GM21381 (cell line): Measurements from ENCODE around the gene ZNF200.
A peak's percentile ranks its signal among the peaks of the same experiment; 100 is the strongest.
"Not testable (repeated sequence)": the region's sequence is repeated elsewhere in the genome, so short reads cannot be mapped to it uniquely, and the experiment has no call there.

Experiments used
- ATAC-seq: cut with Tn5 transposase; IDR thresholded peaks from one replicate; pipeline ENCODE4 v1.9.1; 2021; ENCODE audit warnings: mild to moderate bottlenecking, moderate library complexity; ENCODE audit not compliant: unreplicated experiment

The ZNF200 gene

DNA sequence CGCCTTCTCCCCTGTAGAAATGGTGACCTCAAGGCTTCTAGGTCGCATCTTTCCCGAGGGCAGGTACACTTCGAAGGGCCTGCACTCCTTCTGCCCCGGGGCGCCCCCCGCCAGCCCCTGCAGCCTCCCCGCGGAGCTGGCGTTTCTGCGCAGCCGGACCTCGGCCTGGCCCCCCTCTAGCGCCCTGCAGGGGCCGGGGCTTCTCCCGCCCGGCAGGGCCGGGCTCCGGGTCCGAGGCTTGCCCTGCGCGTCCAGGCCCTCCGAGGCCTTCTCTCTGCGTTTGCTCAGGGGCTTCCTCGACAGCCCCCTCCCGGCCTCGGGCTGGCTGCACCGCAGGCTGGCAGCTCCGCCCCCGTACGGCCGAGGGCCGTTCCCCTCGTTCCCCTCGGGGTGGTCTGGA, 19.4 kb upstream of the ZNF200 start:
- no peak for ATAC-seq

DNA sequence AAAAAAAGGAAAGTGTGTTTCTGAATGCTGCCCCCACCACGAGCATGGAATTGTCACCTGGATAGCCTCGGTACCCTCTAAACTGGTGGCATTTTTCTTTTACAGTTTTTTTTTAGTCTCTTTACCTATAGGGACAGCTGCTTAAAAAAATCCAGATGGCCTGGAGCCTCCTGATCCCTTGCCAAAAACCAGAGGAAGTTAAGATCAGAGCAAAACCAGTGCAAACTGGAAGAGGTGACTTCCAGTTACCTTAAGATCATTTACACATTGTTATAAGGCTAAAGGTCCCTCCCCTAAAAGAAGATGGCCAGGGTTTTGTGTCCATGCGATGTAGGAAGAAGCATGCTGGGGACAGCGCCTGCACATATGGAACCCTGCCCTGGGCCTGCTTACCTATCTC, 18.0 kb upstream of the ZNF200 start:
- ATAC-seq = no peak

DNA sequence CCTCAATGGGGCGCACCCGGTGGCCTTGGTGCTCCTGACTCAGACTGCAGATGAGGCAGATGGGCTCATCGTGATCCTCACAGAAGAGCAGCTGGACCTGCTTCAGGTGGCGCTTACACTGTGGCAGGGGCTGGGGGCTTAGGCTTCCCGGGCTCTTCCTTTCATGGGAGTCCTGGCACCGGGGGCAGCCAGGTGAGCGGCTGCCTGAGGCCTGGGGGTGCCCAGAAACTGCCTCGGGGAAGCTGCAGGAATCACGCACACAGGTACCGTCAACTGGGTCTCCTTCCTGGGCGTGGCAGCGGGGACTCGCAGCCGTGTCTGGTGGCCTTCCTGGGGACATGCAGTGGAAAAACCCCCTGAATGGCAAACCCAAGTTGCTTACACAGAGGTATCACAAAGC, 14.5 kb upstream of the ZNF200 start:
- no peak for ATAC-seq

DNA sequence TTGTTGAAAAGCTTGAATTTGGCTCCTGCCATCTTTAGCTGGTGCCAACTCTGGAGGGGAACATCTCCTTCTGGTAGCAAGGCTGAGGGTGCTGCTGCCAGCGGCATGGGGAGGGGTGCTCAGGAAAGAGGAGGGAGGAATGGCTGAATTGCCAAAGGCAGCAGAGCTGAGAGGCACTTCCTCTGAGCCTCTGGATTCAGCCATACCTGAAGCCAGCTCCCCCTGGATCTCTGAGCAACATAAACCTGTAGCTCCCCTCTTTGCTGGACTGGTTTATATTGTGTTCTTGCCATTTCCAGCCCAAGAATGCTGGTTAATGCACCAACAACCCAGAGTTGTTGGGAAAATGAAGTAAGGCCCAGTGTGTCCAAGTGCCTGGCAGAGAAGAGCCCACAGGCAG, 14.1 kb upstream of the ZNF200 start:
- no peak for ATAC-seq

DNA sequence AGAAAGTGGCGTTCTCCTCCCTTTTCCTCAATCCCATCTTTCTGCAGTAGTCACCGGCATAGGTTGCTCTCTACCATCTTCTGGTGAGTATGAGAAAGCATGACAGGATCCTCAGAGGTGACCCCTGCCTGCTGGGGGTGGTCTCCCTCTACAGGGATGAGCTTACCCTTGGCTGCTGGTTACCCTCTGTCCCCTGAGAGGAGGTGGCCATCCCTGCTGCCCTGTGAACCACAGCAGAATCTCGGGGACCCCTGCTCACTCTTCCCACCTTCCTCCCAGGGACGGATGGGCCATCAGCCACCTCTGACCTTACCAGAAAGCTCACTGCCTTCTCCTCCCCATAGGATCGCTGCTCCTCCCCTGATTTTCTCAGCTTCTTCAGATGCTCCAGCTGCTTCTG, 13.6 kb upstream of the ZNF200 start:
- ATAC-seq = no peak

DNA sequence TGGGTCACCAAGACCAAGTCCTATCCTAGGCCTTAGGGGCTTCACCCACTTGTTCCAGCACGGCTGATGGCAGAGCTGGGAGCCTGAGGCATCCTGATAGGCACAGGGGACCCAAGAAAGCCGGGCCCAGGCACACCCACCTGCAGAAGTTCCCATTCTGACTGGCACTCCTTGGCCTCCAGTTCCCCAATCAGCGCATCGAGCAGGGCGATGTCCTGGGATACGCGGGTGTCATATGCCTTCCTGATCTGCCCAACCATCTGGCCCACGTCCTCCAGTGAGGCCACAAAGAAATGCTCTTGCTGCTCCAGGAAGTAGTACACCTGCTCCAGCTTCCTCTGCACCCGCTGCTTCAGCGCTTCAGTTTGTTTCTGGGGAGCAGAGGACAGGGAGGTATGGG, 11.9 kb upstream of the ZNF200 start:
- ATAC-seq = no peak

DNA sequence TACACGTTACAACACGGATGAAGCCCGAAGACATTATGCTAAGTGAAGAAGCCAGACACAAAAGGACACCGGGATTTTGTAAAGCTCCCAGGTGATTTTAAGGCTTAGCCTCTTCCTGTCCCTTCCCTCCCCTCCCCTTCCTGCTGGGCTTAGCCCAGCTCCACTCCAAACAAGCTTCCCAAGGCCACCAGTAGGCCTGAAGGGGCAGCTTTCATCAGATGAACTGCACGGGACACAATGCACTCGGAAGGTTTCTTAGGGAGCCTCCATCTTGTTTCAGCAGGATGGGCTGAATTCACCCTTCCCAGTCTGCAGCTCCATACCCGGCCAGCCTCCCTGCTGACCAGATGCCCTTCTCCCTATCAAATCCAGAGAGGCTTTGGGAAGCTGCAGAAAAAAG, 11.0 kb upstream of the ZNF200 start:
- no peak for ATAC-seq

DNA sequence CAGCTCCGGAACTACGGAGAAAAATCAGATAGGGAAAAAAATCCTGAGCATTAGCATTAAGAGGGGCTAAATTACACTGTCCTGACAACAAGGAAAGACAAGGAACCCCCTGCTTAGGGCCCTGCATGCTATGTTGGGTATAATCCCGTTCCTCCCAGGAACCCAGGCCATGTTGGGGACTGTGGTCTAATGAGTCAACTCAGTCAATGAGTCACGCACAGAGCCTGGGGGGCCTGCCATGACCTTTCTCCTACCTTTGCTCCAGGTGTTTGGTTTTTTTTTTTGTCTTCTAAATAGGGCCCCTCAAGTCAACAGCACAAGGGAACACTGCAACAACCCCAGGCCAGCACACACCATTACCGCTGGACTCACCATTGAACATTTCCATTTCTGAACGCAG, 8.9 kb upstream of the ZNF200 start:
- ATAC-seq = no peak

DNA sequence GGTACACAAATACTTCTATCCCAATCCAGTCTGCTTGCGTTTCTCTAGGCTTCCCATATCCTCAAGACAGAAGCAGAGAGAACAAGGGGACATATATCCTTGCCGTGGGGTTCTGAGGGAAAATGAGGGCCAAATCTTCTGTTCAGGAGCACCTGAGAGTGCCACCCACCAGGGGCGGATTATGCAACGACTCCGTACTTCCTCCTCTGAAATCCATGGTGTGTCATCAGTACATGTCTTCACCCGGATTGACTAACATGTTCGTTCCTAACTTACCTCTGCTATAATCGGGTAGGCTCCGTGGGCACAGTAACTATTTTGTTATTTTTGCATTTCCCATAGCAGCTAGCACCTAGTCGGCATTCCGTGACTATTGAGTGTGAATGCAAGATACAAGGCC, 7.8 kb upstream of the ZNF200 start:
- no peak for ATAC-seq

DNA sequence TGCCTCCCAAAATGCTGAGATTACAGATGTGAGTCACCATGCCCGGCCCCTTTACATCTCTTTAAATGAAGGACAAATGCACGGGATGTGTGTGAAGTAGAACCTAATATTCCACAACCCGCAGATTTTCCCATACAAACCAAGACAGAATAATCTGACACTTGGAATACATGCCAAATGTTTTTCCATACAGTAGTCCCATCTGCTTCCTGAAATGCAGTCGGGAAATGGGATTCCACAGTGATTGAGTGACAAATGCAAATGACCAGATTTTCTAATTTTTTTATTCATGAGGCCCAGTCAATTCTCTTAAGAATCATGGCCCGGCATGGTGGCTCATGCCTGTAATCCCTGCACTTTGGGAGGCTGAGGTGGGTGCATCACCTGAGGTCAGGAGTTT, 6.8 kb upstream of the ZNF200 start:
- ATAC-seq = no peak

DNA sequence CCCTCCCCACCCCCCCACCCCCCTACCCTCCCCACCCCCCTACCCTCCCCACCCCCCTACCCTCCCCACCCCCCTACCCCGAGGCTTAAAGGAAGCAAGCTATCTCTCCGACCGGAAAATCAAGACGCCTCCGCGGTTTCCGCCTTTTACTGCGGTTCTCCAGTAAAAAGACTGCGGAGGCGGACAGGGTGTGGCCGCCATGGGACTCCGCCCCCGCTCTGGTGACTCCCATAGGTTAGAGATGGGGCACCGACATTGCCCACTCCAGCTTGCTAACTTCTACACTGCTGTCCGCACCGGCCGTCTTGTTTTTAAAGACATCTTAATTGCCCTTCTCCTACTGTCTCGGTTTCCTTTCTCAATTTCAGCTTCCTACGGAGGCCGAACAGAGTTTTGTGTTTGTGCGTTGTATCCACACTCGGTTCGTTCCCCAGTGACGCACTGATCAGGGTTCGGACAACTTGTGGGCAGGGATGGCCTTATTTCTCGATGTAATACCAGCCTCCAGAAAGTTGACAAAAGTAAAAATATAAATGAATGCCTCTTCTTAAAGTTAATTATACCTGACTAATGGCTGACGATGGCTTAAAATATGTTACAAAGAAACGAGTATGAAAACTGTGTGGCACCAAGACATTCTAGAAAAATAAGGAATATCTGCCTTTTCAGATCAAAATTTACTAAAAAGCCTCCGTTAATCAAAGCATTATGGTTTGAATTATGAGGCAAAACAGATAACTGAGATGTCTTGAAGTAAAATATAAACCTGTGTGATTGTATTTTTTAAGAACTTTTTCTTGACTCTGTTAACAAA, 1.1 kb upstream of the ZNF200 start:
- ATAC-seq = no peak

DNA sequence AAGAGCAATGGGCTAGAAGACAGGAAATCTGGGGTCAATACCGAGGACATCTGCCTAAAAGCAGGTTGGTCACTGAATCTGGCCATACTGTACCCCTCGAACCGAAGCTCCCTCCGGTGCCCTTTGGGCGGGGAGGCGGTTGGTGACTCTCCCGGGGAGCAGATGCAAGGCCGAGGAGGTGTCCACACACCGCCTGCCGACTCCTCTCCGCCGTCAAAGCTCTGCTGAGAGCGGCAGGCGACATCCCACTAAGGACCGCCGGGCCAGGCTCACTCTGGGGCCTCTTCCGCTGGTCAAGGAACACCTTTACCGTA, 458 bp downstream of the ZNF200 start:
- peak; percentile 23 for ATAC-seq

DNA sequence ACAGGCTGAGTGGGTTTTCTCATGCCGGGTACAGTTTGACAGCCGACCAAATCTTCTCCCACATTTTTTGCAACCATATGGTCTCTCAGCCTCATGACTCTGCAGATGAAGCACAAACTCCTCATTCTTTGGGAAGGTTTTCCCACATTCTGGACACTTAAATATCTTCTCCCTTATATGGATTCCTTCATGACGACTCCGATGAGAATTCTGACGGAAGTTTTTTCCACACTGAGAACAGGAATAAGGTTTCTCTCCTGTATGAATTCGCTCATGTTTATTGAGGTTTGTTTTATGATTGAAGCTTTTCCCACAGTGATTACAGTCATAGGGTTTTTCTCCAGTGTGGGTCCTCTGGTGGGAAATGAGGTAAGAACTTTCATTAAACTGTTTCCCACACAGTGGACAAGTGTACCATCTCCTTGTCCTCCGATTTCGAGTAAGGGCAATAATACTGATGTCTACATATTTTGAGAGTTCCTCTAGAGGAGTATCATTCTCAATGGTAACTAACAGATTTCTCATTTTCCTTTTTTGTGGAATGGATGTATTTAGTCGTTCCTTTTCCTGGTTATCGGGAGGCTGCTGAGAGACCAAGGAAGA, 10.9 kb downstream of the ZNF200 start:
- ATAC-seq = no peak

DNA sequence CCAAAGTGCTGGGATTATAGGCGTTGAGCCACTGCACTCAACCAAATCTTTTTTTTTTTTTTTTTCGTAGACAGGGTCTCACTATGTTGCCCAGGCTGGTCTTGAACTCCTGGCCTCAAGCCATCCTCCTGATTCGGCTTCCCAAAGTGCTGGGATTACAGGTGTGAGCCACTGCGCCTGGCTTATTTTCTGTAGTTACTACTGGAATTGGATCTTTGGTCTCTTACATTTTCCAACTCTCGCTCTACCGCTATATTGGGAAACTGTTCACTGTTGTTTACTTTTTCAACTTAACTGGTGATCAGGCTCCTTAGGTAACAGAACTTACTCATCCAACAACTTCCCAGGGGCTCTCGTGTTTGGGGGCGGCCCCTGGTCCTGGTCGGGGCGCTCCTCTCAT, 14.1 kb downstream of the ZNF200 start:
- ATAC-seq = no peak

DNA sequence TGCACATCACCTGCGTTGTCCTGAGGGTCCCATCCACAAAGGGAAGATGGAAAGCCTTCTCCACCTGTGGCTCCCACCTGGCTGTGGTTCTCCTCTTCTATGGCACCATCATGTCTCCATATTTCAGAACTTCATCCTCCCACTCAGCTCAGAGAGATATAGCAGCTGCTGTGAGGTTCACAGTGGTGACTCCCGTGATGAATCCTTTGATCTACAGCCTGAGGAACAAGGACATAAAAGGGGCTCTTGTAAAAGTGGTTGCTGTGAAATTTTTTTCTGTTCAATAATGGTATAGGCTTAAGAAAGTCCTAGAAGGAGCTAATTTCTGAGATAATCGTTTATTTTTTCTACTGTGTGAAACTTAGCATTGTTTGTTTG, 18.7 kb downstream of the ZNF200 start:
- no peak for ATAC-seq

DNA sequence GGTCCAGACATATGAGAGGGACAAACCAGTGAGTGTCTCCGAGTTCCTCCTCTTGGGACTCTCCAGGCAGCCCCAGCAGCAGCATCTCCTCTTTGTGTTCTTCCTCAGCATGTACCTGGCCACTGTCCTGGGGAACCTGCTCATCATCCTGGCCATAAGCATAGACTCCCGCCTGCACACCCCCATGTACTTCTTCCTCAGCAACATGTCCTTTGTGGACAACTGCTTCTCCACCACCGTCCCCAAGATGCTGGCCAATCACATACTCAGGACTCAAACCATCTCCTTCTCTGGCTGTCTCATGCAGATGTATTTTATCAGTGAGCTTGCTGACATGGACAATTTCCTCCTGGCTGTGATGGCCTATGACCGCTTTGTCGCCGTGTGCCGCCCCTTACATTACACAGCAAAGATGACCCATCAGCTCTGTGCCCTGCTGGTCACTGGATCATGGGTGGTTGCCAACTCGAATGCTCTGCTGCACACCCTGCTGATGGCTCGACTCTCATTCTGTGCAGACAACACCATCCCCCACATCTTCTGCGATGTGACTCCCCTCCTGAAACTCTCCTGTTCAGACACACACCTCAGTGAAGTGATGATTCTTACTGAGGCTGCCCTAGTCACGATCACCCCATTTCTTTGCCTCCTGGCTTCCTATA, 19.2 kb downstream of the ZNF200 start:
- ATAC-seq = no peak

DNA sequence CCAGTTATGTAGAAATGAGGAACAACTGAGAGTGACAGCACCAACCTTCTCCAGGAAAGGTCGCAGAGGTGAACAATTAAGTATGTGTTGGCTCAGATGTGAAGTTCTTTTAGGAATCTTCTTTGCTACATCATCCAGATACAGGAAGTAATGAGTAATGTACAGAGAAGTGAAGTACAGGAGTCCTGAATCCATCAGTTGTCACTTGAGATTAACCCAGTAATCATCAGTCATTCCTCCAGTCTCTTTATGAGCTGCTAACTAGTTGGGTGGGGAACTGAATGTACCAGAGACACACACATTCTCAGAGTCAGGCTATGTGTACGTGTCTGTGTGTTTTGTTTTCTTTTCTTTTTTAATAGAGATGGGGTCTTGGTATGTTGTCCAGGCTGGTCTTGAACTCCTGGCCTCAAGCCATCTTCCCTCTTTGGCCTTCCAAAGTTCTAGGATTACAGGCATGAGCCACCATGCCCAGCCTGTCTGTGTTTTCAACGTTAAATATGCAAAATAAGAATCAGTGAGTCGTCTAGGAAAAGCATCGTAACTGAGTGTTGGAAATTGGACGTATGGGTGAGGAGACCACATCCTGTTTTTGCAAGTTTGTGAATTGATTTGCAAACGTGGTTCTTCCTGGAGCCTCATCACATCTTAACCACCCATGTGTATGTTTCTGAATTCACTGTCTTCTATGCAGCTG, 19.9 kb downstream of the ZNF200 start:
- ATAC-seq = no peak

DNA sequence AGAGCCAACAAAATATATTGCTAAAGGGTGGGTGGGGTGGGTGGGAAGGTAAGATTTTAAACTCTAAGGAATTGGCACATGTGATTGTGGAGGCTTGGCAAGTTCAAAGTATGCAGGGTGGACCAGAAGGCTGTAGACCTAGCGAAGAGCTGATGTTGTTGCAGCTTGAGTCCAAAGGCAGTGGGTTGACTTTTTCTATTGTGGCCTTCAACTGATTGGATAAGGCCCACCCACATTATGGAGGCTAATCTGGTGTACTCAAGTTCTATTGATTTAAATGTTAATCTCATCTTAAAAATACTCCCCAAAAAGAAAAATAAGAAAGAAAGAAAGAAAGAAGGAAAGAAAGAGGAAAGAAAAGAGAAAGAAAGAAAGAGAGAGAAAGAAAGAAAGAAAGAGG, 22.4 kb downstream of the ZNF200 start:
- no peak for ATAC-seq

DNA sequence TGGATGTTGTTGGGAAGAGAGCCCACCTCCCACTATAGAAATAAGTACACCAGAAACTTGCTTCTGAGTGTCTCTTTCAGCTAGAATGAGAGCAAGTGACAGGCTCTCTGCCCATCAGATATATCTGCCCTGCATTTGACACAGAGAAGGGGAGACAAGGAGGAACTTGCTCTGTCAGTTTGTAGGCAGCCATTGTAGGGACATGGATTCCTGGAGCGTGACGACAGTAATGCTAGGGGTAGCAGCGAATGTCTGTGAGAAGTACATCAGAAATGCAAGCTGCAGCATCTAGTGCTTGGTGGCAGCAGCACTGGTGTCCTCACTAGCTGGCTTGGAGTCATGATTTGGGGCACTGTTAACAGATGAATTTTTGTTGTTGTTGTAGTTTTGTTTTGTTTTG, 23.0 kb downstream of the ZNF200 start:
- ATAC-seq = no peak

DNA sequence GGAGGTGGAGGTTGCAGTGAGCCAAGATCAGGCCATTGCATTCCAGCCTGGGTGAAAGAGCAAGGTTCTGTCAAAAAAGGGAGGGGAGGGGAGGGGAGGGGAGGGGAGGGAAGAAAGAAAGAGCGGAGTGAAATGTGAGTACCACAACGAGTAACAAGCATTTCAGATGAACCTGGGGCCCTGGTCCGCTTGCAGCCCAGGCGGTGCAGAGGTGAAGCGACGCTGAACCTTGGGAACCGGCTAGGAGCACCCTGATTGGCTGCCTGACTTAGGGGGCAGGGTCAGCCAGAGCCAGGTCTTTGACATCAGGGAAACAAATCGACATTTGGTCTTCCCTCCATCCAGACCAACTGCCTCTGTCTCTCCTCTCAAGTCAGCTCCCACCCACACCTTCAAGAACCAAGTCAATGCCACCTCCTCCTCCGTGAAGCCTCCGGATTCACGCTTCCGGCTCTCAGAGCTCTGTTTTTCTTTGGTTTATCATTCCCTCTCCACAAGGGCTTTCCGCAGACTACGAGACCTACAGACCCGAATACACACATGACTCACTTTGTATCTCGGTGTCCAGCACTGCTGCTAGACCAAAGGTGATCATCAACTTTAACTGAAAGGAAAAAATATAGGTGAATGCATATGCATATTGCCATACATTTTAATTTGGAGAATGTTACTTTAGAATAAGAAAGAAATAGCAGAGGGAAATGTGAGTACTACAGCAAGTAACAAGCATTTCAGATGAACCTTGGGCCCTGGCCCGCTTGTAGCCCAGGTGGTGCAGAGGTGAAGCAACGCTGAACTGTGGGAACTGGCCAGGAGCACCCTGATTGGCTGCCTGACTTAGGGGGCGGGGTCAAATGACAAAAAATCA, 27.6 kb downstream of the ZNF200 start:
- no peak for ATAC-seq

DNA sequence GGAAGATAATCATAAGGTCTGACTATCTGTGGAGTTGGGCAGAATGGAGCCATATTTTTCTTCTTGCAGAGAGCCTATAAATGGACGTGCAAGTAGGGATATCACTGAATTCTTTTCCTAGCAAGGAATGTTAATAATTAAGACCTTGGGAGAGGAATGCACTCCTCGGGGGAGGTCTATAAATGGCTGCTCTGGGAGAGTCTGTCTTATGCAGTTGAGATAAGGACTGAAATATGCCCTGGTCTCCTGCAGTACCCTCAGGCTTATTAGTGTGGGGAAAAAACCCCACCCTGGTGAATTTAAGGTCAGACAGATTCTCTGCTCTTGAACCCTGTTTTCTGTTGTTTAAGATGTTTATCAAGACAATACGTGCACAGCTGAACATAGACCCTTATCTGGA, 29.0 kb downstream of the ZNF200 start:
- not testable (repeated sequence) for ATAC-seq
